Measurements from ENCODE around the gene ZNF282.

ZNF282 gene

DNA sequence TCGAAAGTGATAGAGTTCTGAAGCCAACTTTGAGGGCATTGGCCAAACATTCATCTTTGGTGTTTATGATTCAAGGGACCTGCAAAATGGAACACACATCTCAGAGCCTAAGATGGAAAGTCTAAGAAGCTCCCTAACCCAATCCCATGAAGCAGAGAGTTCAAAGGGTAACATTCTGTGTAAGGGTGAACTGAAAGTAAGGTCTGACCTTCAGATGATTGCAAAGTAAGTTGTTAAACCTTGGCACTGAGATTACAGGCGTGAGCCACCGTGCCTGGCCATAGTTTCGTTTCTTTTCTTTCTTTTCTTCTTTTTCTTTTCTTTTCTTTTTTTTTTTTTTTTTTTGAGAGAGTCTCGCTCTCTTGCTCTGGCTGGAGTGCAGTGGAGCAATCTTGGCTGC is 46.4 kb downstream of the ZNF282 start:
- H3K27me3 ChIP-seq (ENCODE audit: insufficient read depth, low read length), result no peaks in the 10 kb centered on the region
- DNase-seq, result no peak
- WGBS (ENCODE audit: extremely low coverage, insufficient coverage, insufficient read length), result no CpG with 5 or more reads among the region's 5 CpGs
- H3K18ac ChIP-seq (ENCODE audit: low read length), result no peak overlapping the region
- no peak overlapping the region for H2BK5ac ChIP-seq (ENCODE audit: low read depth, low read length, poor library complexity)
- H2AK5ac ChIP-seq (ENCODE audit: low read length), result no peak overlapping the region
- H3K14ac ChIP-seq (ENCODE audit: low read length), result no peak overlapping the region
- H3K4me3 ChIP-seq (ENCODE audit: low read depth, low read length), result no peak overlapping the region
- no peak overlapping the region for H3K9ac ChIP-seq (ENCODE audit: low read length)
- peaks cover 0 to 6% of the 10 kb centered on the region in 2 experiments for H3K4me1 ChIP-seq (ENCODE audit: control insufficient read depth in 1 of 2, insufficient read depth in 2 of 2, low read length in 2 of 2)
- H3K4me2 ChIP-seq (ENCODE audit: low read length), result no peak overlapping the region
- H4K91ac ChIP-seq (ENCODE audit: low read depth, low read length), result no peak overlapping the region
- H3K79me2 ChIP-seq (ENCODE audit: control insufficient read depth, insufficient read depth, low read length, poor library complexity), result peaks cover 8% of the 10 kb centered on the region
- H3K36me3 ChIP-seq (ENCODE audit: control insufficient read depth in 1 of 2, insufficient read depth in 2 of 2, low read length in 2 of 2), result peaks cover 0 to 2% of the 10 kb centered on the region in 2 experiments
- H4K12ac ChIP-seq (ENCODE audit: low read depth, low read length), result no peak overlapping the region
- H2AFZ ChIP-seq (ENCODE audit: insufficient read depth, low read length, poor library complexity), result no peak overlapping the region
- no peak overlapping the region for H3K4ac ChIP-seq (ENCODE audit: low read depth, low read length)
- H3K9me3 ChIP-seq (ENCODE audit: insufficient read depth, low read depth, low read length), result no peaks in the 10 kb centered on the region
- H2BK120ac ChIP-seq (ENCODE audit: insufficient read depth, low read length, poor library complexity), result no peak overlapping the region
- H3K79me1 ChIP-seq (ENCODE audit: low read length), result peaks cover 4% of the 10 kb centered on the region
- H2BK12ac ChIP-seq (ENCODE audit: low read length), result no peak overlapping the region
- no peak overlapping the region for H3K23ac ChIP-seq (ENCODE audit: low read length)
- no peak overlapping the region for H4K8ac ChIP-seq (ENCODE audit: low read depth, low read length)
- no peak overlapping the region for H3K27ac ChIP-seq (ENCODE audit: low read depth, low read length)

- Histone ChIP-seq H3K14ac (ENCODE audit: low read length) (no peak overlapping the region), H3K18ac (ENCODE audit: low read length) (no peak overlapping the region), H3K4me3 (ENCODE audit: low read depth, low read length) (no peak overlapping the region)
Measured at GRCh38 chr7:149245244-149245643, 49.9 kb downstream of the ZNF282 start.

DNA sequence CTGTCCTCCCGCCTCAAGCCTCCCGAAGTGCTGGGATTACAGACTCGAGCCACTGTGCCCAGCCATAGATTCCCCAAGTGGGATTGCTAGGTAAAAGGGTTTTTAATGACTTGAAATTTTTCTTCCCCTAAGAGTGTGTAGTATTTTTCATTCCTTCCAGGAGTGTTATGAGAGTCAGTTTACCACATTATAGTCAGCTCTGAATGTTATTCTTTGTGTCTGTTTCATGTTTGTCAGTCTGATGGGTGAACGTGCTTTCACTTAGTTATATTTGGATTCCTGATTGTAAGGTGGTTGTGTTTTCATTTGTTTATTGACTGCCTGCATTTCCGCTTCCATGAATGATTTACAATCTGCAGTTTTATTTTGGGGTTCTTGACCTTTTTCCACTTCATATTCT is 50.4 kb downstream of the ZNF282 start:
- H3K79me2 ChIP-seq (ENCODE audit: control insufficient read depth, insufficient read depth, low read length, poor library complexity), result peaks cover 4% of the 10 kb centered on the region
- H3K9ac ChIP-seq (ENCODE audit: low read length), result no peak overlapping the region
- H3K27ac ChIP-seq (ENCODE audit: low read depth, low read length), result no peak overlapping the region
- H3K36me3 ChIP-seq (ENCODE audit: control insufficient read depth in 1 of 2, insufficient read depth in 2 of 2, low read length in 2 of 2), result peaks cover 4 to 9% of the 10 kb centered on the region in 2 experiments
- no peaks in the 10 kb centered on the region for H3K79me1 ChIP-seq (ENCODE audit: low read length)
- no peak overlapping the region for H2BK120ac ChIP-seq (ENCODE audit: insufficient read depth, low read length, poor library complexity)
- no peak overlapping the region for H3K23ac ChIP-seq (ENCODE audit: low read length)
- H4K91ac ChIP-seq (ENCODE audit: low read depth, low read length), result no peak overlapping the region
- H3K27me3 ChIP-seq (ENCODE audit: insufficient read depth, low read length), result no peaks in the 10 kb centered on the region
- H3K14ac ChIP-seq (ENCODE audit: low read length), result no peak overlapping the region
- no peak overlapping the region for H2AK5ac ChIP-seq (ENCODE audit: low read length)
- DNase-seq, result no peak
- H2AFZ ChIP-seq (ENCODE audit: insufficient read depth, low read length, poor library complexity), result no peak overlapping the region
- no peak overlapping the region for H3K4me2 ChIP-seq (ENCODE audit: low read length)
- H2BK12ac ChIP-seq (ENCODE audit: low read length), result no peak overlapping the region
- no peak overlapping the region for H3K4me3 ChIP-seq (ENCODE audit: low read depth, low read length)
- no peak overlapping the region for H2BK5ac ChIP-seq (ENCODE audit: low read depth, low read length, poor library complexity)
- H4K12ac ChIP-seq (ENCODE audit: low read depth, low read length), result no peak overlapping the region
- no peaks in the 10 kb centered on the region for H3K9me3 ChIP-seq (ENCODE audit: insufficient read depth, low read depth, low read length)
- WGBS (ENCODE audit: extremely low coverage, insufficient coverage, insufficient read length), result no CpG with 5 or more reads among the region's 5 CpGs
- no peak overlapping the region for H3K4ac ChIP-seq (ENCODE audit: low read depth, low read length)
- H4K8ac ChIP-seq (ENCODE audit: low read depth, low read length), result no peak overlapping the region
- H3K4me1 ChIP-seq (ENCODE audit: control insufficient read depth in 1 of 2, insufficient read depth in 2 of 2, low read length in 2 of 2), result no peaks in the 10 kb centered on the region
- H3K18ac ChIP-seq (ENCODE audit: low read length), result no peak overlapping the region

More at GRCh38 chr7:149245244-149245643, 49.9 kb downstream of the ZNF282 start:
- no peak overlapping the region for H3K4me2 ChIP-seq (ENCODE audit: low read length)
- H2AFZ ChIP-seq (ENCODE audit: insufficient read depth, low read length, poor library complexity), result no peak overlapping the region
- H3K9ac ChIP-seq (ENCODE audit: low read length), result no peak overlapping the region
- H3K4me1 ChIP-seq (ENCODE audit: control insufficient read depth in 1 of 2, insufficient read depth in 2 of 2, low read length in 2 of 2), result peaks cover 0 to 3% of the 10 kb centered on the region in 2 experiments
- no peaks in the 10 kb centered on the region for H3K9me3 ChIP-seq (ENCODE audit: insufficient read depth, low read depth, low read length)
- H2BK120ac ChIP-seq (ENCODE audit: insufficient read depth, low read length, poor library complexity), result no peak overlapping the region
- no peak overlapping the region for H4K8ac ChIP-seq (ENCODE audit: low read depth, low read length)
- no peak overlapping the region for H2BK5ac ChIP-seq (ENCODE audit: low read depth, low read length, poor library complexity)
- H3K79me2 ChIP-seq (ENCODE audit: control insufficient read depth, insufficient read depth, low read length, poor library complexity), result peaks cover 4% of the 10 kb centered on the region
- H3K27ac ChIP-seq (ENCODE audit: low read depth, low read length), result no peak overlapping the region
- H4K91ac ChIP-seq (ENCODE audit: low read depth, low read length), result no peak overlapping the region
- H2BK12ac ChIP-seq (ENCODE audit: low read length), result no peak overlapping the region
- H4K12ac ChIP-seq (ENCODE audit: low read depth, low read length), result no peak overlapping the region
- H3K23ac ChIP-seq (ENCODE audit: low read length), result no peak overlapping the region
- no peak overlapping the region for H2AK5ac ChIP-seq (ENCODE audit: low read length)
- peak in 1 of 2 donors; percentile 43 for DNase-seq
- no peak overlapping the region for H3K4ac ChIP-seq (ENCODE audit: low read depth, low read length)
- WGBS (ENCODE audit: extremely low coverage, insufficient coverage, insufficient read length), result no CpG with 5 or more reads among the region's 5 CpGs
- no peaks in the 10 kb centered on the region for H3K27me3 ChIP-seq (ENCODE audit: insufficient read depth, low read length)
- H3K79me1 ChIP-seq (ENCODE audit: low read length), result no peaks in the 10 kb centered on the region
- H3K36me3 ChIP-seq (ENCODE audit: control insufficient read depth in 1 of 2, insufficient read depth in 2 of 2, low read length in 2 of 2), result peaks cover 0 to 4% of the 10 kb centered on the region in 2 experiments

GRCh38 chr7:149248777-149249176 is 53.4 kb downstream of the ZNF282 start:
- Histone ChIP-seq H2AFZ (ENCODE audit: insufficient read depth, low read length, poor library complexity) (no peak overlapping the region), H4K8ac (ENCODE audit: low read depth, low read length) (no peak overlapping the region), H3K9me3 (ENCODE audit: insufficient read depth, low read depth, low read length) (no peaks in the 10 kb centered on the region), H3K79me2 (ENCODE audit: control insufficient read depth, insufficient read depth, low read length, poor library complexity) (peaks cover 3% of the 10 kb centered on the region), H3K23ac (ENCODE audit: low read length) (no peak overlapping the region), H3K18ac (ENCODE audit: low read length) (no peak overlapping the region), H3K27ac (ENCODE audit: low read depth, low read length) (no peak overlapping the region), H4K12ac (ENCODE audit: low read depth, low read length) (no peak overlapping the region), H3K4me1 (ENCODE audit: control insufficient read depth in 1 of 2, insufficient read depth in 2 of 2, low read length in 2 of 2) (peaks cover 0 to 1% of the 10 kb centered on the region in 2 experiments), H3K4me2 (ENCODE audit: low read length) (no peak overlapping the region), H3K4me3 (ENCODE audit: low read depth, low read length) (no peak overlapping the region), H2BK120ac (ENCODE audit: insufficient read depth, low read length, poor library complexity) (no peak overlapping the region), H3K79me1 (ENCODE audit: low read length) (no peaks in the 10 kb centered on the region), H2BK5ac (ENCODE audit: low read depth, low read length, poor library complexity) (no peak overlapping the region), H2AK5ac (ENCODE audit: low read length) (no peak overlapping the region), H3K27me3 (ENCODE audit: insufficient read depth, low read length) (no peaks in the 10 kb centered on the region), H3K14ac (ENCODE audit: low read length) (no peak overlapping the region), H3K4ac (ENCODE audit: low read depth, low read length) (no peak overlapping the region), H4K91ac (ENCODE audit: low read depth, low read length) (no peak overlapping the region), H3K36me3 (ENCODE audit: control insufficient read depth in 1 of 2, insufficient read depth in 2 of 2, low read length in 2 of 2) (peaks cover 23% of the 10 kb centered on the region in 2 experiments), H3K9ac (ENCODE audit: low read length) (no peak overlapping the region), H2BK12ac (ENCODE audit: low read length) (no peak overlapping the region)
- no peak for DNase-seq
- no CpG with 5 or more reads among the region's 3 CpGs for WGBS (ENCODE audit: extremely low coverage, insufficient coverage, insufficient read length)
